HG03159 (cell line): ENCODE data around the gene RNF223.
"Not testable (repeated sequence)": the region's sequence is repeated elsewhere in the genome, so short reads cannot be mapped to it uniquely, and the experiment has no call there.

Experiments used
- ATAC-seq: cut with Tn5 transposase; IDR thresholded peaks from one replicate; pipeline ENCODE4 v1.9.1; 2021; ENCODE audit warnings: mild to moderate bottlenecking, moderate library complexity; ENCODE audit not compliant: unreplicated experiment

RNF223 gene

DNA sequence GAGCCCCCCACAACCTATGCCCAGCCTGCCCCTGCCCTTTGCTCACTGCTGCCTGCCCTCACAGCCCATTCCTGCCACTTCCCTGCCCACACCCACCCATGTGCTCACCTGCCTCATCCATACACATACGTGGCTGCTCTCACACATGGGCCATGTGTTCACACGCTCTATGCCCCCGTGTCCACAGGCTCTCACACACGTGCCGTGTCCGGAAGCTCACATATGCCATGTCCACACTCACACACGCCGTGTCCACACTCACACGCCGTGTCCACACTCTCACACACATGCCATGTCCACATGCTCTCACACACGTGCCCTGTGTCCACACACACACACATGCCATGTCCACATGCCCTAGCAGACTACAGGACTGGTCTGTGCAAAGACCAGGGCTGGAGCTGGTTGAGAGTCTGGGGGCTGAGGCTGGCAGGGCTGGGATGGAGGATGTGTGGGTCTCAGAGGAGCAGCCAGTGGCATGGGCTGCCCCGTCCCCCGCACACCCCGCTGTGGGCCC is 583 bp upstream of the RNF223 start:
- ATAC-seq = no peak

DNA sequence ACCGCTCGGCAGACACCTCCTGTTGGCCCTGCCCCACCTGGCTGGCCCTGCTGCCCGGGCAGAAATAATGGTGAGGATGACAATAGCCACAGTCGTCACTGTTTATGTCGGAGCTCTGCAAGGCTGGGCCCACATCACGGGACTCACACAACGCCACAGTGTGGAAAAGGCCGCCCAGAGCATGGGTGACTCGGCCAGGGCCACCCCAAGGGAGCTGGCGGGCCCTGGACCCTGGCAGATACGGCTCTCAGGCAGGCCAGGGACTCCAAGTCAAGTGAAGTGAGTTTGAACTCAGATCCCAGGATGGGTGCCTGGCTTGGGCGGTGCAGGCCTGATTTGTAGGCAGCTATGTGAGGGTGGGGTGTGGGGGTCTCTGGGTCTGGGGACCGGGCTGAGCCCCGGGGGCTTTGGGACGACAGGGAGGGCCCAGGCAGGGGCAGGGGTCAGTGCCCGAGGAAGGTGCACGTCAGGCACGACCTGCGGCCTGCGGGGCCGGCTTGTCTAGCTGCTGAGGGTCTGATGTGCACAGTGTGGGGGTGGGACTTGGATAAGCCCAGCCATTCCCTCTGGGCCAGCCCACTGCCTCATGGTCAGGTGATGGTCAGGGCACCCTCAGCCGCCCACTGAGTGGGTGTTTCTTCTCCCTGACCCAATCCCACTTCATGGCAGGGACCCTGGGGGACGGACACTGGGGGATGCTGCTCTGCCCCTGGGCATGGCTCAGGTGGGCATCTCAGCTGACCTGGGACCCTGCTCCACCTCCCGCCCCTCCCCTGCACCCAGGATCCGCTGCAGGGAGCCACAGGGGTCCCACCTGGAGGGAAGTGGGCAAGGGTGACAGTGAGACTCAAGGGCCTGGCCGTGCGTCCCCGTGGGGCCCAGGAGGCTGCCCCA is 1.0 kb downstream of the RNF223 start:
- no peak for ATAC-seq

DNA sequence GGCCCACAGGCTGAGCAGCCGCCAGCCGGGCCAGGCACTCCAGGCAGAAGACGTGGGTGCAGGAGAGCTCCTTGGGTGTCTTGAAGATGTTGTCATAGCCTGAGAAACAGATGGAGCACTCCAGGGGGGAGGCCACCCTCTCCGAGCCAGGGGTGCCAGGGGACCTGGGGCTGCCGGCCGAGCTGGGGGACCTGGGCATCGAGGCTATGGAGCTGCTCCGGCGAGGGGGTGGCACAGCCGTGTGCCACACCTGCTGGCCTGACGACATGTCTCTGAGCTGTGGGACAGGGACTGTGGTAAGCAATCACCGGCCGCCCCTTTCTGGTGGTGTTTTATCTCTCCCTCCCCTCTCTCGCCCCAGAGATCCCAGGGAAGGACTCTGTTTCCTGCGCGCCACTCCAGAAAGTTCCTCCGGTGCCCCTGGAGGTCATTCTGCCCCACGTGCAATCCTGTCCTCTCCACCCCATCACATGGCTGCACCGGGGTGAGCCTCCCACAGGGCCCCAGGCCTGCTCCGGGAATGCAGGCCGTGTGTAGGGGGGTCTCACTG is 1.7 kb downstream of the RNF223 start:
- no peak for ATAC-seq

DNA sequence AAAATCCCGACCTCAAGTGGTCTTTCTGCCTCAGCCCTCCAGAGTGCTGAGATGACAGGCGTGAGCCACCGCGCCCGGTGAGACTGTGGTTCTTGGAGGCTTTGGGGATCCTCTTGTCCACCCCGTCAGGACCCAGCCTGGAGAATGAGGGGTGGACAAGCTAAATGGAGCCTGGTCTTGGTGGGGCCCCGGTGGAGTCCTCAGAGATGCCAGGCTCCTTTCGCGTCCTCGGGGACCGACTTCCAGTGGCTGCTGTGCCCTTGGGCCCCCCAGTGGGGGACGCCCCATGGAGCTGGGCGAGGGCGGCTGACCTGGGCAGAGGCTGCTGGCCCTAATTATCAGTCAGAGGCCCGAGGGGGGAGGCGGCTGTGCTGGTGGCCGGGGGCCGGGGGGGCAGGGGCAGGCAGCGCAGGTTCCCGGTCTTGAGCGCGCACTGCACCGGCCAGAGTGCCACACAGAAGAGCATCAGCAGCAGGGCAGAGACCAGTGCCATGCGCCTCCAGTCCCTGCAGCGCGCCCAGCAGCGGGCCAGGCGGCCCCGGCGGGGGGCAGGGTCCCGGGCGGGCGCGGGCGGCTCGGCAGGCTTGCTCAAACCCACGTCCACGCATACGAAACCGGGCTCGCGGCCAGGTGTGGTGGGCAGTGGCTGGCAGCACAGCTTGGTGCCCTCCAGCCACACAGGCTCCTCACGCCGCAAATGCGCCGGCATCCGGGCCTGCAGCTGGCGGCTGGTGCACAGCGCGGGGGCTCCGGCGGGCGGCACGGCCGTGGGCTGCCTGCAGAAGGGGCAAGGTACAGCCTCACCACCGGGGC is 2.4 kb downstream of the RNF223 start:
- ATAC-seq = no peak

DNA sequence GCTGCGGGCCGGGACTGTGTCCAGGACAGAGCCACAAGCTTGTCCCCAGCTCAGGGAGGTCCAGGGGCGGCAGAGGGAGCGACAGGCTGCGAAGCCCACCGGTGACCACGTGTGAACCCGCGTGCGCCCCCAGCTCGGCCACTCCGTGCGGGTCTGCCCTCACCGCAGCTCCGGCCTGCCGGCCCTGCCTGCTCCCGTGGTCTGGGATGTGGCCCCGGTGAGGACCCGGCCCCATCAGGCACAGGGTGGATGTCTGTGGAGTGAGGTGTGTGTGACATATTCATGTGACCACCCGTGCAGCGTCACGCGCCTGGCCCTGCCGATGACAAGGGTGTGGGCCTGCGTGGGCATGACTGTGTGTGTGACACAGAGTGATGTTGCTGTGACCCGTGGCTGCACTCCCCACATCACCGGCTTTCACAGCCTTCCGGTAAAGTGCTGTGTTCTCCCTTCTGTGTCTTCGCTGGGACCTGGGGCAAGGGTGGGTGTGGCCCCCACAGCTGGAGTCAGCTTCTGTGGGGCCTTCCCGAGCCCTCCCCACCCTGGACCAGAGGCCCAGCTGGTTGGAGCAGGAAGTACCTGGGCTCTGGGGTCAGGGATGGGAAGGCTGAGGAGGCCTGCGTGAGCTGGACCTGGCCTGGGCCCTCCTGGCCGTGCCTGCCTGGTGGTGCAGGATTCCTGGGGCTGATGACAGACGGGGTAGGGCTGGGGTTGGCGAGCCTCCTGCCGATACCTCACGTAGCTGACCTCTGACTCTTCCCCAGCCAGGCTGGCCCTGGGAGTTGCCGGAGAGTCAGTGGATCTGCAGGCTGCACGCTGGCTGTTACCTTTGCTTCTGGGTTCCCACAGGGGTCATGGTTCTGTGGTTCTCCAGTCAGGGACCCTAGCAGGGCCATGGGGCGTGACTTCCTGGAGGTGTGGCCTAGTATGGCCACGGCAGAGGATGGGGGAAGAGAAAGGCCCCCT is 4.1 kb downstream of the RNF223 start:
- ATAC-seq = no peak

DNA sequence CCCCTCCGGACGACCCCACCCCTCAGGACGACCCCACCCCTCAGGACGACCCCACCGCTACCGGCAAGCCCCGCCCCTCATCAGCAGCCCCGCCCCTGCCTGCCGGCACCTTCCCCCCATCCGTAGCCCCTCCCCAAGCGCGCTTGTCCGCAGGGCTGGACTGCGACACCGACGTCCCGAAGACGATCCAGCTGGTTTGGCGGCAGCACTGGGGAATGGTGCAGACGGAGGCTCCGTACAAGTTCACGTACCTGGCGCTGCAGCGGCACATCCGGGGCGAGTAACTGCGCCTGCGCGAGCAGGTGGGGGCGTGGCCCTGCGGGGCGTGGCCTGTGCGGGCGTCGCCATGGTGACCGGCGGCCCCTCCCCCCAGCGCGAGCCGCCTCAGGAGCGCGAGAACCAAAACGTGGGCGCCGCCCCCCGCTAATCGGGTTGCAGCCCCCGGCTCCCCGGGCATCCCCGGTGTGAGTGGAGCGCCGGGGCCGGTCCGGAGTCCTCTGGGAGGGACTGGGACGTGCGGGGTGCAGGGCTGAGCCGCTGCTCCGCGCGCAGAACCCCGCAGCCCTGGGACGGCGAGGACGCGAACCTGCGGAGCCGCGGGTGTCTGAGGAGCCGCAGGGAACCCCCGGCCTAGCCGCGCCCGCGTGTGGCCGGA is 4.9 kb downstream of the RNF223 start:
- no peak for ATAC-seq

DNA sequence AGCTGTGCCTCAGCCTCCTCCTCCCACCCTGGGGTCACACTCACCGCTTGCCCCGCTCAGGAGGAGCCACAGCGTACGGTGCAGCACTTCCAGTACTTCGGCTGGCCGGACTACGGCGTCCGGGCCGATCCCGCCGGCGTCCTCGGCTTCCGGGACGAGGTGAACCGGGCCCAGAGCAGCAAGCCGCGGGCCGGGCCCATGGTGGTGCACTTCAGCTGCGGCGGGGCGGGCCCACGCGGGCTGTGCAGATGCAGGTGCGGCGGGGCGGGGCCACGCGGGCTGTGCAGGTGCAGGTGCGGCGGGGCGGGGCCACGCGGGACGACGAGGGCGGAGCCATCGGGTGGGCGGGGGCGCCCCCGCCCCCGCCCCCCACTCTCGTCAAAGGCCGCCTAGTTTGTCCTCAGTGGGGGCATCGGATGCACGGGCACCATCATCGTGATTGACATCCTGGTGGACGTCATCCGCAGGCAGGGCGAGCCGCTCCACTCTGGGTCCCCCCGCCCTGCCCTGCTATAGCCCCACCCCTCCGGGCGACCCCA is 5.5 kb downstream of the RNF223 start:
- ATAC-seq = no peak

DNA sequence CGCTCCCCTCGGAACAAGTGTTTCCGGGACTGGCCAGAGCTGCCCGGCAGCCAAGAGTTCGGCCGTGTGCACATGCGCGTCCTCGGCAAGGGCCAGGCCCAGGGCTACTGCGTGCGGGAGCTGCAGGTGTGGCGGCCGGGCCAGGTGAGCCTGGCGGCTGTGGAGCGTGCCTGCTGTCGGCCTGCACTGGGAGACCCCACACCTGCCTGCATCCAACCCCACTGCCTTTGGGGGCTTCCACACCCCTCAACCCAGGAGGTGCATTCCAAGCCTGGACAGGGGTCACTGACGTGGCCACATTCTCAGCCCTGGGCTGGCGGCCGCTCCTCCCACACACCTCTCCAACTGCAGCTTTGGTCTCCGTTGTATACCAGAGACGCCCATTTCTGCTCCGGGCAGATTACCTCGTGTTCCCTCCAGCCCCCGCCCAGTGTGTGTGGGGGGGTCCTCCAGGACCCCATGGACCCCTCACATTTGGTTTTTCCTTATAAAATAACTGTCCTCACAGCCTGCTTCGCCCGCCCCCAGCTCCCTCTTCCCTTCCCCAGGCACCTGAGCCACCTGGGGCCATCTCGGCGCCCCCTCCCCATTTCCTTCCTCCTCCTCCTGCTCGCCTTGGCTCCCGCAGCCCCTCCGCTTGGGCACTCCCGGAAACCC is 6.1 kb downstream of the RNF223 start:
- ATAC-seq = no peak

DNA sequence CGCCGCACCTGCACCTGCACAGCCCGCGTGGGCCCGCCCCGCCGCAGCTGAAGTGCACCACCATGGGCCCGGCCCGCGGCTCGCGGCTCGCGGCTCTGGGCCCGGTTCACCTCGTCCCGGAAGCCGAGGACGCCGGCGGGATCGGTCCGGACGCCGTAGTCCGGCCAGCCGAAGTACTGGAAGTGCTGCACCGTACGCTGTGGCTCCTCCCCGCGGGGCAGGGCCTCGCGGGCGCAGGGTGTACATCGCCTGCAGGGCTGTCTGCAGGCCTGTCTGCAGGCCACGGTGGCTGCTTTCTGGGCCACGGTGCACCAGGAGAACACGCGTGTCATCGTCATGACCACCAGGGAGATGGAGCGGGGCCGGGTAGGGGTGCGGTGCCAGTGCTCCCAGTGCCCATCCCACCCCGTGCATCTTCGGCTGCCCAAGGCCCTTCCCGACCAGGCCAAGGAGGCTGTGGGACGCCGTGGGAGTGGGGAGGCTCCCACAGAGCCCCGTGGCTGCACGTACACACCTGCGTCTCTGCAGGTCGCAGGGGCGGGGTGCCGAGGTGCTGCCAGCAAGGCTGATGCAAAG is 6.7 kb downstream of the RNF223 start:
- ATAC-seq = no peak

DNA sequence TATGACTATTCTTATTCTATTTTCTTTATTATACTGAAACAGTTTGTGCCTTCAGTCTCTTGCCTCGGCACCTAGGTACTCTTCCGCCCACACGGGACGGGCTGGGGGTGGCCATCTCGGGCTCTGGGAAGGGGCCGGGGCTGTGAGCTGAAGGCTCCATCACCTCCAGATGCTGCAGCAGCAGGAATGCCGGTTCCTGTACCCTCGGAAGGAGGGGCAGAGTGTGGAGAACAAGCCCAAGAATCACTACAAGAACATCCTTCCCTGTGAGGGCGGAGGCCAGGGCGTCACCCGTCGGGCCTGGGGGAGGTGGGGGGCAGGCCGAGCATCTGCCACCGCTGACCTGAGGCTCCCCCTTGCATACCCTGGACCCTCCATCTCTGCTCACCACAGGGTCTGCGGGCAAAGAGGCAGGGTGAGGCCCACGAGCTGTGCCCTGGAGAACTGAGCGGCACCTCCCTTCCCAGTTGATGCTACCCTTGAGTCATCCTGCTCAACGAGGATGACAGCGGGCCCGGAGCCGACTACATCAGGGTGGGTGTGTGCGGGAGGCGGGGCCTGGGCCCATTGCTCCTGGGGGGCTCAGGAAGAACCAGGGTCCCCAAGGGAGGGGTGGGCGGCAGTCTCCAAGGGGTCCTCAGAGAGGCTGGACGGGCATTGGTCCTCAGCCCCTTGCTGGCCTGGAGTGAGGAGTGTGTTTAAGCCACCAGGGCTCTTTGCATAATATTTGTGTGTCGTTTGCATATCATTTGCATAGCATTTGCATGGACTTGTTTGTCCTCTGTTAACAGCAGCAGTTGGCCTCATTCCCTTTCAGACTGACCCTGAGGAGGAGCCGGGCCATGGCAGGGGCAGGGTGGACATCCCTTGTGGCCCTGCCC is 7.5 kb downstream of the RNF223 start:
- ATAC-seq = no peak

DNA sequence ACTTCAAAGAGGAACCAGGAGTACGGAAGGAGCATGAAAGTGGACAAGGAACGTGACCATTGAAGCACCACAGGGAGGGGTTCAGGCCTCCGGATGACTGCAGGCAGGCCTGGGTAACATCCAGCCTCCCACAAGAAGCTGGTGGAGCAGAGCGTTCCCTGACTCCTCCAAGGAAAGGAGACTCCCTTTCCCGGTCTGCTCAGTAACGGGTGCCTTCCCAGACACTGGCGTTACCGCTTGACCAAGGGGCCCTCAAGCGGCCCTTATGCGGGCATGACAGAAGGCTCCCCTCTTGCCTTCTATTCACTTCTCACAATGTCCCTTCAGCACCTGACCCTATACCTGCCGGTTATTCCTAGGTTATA is 8.2 kb downstream of the RNF223 start:
- not testable (repeated sequence) for ATAC-seq

DNA sequence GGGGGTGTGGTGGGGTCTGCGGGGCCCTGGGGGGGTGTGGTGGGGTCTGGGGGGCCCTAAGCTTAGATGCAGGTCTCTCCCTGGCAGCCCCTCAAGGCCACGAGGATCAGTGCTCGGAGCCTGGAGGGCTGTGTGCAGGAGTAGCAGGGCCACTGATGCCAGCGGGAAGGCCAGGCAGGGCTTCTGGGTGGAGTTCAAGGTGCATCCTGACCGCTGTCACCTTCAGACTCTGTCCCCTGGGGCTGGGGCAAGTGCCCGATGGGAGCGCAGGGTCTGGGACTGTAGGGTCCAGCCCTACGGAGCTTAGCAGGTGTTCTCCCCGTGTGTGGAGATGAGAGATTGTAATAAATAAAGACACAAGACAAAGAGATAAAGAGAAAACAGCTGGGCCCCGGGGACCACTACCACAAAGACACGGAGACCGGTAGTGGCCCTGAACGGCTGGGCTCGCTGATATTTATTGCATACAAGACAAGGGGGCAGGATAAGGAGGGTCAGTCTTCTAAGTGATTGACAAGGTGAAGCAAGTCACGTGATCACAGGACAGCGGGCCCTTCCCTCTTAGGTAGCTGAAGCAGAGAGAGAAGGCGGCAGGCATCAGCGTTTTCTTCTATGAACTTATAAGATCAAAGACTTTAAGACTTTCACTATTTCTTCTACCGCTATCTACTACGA is 8.7 kb downstream of the RNF223 start:
- ATAC-seq = no peak

DNA sequence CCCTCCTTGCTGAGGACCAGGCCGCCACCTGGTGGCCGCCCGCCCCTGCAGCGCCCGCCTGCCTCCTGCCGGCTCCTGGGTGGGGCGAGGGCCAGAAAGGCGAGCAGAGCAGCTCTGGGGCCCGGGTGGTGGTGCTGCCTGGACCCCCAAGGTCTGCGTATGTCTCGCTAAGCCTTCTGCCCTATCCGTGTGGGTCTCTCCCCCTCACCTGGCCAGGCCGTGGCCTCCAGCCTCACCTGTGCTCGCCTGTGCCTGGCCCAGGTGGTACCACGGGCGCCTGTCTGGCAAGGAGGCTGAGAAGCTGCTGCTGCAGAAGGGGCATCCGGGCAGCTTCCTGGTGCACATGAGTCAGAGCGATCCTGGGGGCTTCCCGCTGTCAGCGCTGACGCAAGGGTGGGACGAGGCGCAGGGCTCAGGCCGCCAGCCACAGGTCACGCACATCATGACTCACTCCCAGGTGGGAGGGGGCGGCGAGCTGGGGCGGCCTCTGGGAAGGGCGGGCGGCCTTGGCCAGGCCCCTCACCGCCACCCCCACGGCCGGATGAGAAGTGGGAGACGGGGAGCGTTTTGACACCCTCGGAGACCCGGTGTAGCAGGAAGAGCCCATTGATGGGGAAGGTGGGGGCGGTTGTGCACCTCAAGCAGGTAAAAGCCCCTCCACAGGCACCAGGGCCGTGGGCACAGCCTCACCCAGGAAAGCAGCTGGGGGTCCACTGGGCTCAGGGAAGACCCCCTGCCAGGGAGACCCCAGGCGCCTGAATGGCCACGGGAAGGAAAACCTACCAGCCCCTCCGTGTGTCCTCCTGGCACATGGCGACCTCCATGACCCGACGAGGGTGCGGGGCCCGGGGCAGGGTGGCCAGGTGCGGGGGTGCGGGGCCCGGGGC is 9.9 kb downstream of the RNF223 start:
- no peak for ATAC-seq

DNA sequence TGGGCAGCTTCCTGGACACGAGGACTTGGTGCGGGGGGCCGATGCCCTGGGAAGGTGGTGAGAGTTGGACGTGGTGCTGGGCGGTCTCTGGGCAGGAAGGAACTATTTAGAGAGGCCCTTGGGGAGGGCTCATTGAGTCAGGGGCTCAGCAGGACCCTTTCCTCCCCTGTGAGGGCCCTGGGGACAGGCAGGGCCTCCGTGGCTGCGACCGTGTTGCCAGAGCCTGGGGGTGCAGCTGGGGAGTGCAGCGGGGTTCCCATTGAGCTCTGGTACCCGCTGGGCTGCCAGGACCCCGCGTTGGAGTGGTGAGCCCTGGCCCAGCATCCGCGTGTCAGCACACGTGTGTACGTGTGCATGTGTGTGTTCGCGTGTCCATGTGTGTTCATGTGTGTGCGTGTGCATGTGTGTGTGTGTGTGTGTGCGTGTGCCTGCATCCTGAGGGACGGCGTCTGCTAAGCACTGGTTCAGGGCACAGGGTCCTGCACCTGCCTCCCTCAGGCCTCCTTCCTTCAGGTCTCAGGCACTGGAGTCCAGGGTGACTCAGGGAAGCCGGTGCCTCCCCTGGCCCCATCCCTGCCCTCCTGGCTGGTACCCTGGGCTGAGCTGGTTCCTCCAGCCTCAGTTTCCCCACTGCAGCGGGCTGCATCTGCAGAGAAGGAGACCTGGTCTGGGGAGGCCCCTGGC is 10.7 kb downstream of the RNF223 start:
- no peak for ATAC-seq

DNA sequence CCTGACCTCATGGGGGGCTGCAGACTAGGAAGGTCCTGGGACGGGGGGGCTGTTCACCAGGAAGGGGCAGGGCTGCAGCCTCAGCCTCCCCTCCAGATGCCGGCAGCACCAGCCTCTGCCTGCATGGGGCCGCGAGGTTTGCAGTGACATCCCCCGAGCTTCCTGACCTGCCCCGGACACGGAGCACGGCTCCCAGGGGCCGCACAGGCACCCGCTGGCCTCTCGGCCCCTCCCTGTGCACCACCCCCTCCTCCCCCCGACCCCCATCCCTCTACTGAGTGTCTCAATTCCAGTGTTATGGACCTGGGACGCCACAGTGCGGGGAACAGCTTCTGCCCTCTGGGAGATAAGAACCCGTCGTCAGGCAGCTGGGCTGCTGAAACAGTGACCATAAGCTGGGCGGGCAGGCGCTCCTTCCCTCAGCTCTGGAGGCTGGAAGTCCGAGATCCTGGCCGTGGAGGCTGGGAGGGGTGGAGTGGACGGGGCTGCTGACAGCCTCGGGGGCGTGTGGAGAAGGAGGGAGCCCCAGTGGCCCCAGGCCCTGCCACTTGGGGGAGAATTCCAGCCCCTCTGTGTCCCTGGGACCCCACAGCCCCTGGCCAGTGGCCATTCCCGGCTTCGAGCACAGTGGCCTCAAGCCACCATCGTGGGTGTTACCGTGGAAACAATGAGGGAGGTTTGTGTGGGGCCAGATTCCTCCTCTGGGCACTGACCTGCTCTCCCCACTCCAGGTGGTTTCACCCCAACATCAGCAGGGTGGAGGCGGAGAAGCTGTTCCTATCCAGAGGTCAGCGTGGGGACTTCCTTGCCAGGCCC is 11.6 kb downstream of the RNF223 start:
- no peak for ATAC-seq
